ENCODE results near the gene LRMDA.

Gene LRMDA

GRCh38 chr10:75432176-75432575 is 752 bp downstream of the LRMDA start:
- H3K36me3 Mint-ChIP-seq (ENCODE audit: low read depth), result no peaks in the 10 kb centered on the region
- H3K4me3 Mint-ChIP-seq, result peak overlapping the region; percentile 86
- no peak for TF ChIP-seq CTCF (IDR thresholded peaks at IDR 0.05)
- DNase-seq, result no peak
- no peaks in the 10 kb centered on the region for H3K9me3 Mint-ChIP-seq
- no peak overlapping the region for H3K27ac Mint-ChIP-seq
- peaks cover 24% of the 10 kb centered on the region for H3K27me3 Mint-ChIP-seq (ENCODE audit: low read depth, poor library complexity)
- H3K4me1 Mint-ChIP-seq, result peaks cover 90% of the 10 kb centered on the region

- peak overlapping the region; percentile 86 for H3K4me3 Mint-ChIP-seq
- peaks cover 91% of the 10 kb centered on the region for H3K4me1 Mint-ChIP-seq
- H3K27ac Mint-ChIP-seq, result no peak overlapping the region
- no peaks in the 10 kb centered on the region for H3K9me3 Mint-ChIP-seq
- H3K36me3 Mint-ChIP-seq (ENCODE audit: low read depth), result no peaks in the 10 kb centered on the region
- no peak for DNase-seq
- TF ChIP-seq CTCF (IDR thresholded peaks at IDR 0.05), result no peak
- peaks cover 24% of the 10 kb centered on the region for H3K27me3 Mint-ChIP-seq (ENCODE audit: low read depth, poor library complexity)
Observed at GRCh38 chr10:75432763-75433162, 1.3 kb downstream of the LRMDA start.

- H3K4me3 Mint-ChIP-seq, result peak overlapping the region; percentile 86
- no peak for DNase-seq
- peaks cover 91% of the 10 kb centered on the region for H3K4me1 Mint-ChIP-seq
- H3K36me3 Mint-ChIP-seq (ENCODE audit: low read depth), result no peaks in the 10 kb centered on the region
- H3K27me3 Mint-ChIP-seq (ENCODE audit: low read depth, poor library complexity), result peaks cover 24% of the 10 kb centered on the region
- no peaks in the 10 kb centered on the region for H3K9me3 Mint-ChIP-seq
- no peak for TF ChIP-seq CTCF (IDR thresholded peaks at IDR 0.05)
- H3K27ac Mint-ChIP-seq, result no peak overlapping the region
Observed at GRCh38 chr10:75433216-75433615, 1.8 kb downstream of the LRMDA start.

GRCh38 chr10:75434291-75434690 is 2.9 kb downstream of the LRMDA start:
- Mint-ChIP-seq H3K27ac (no peak overlapping the region), H3K27me3 (ENCODE audit: low read depth, poor library complexity) (peaks cover 25% of the 10 kb centered on the region), H3K9me3 (no peaks in the 10 kb centered on the region), H3K36me3 (ENCODE audit: low read depth) (no peaks in the 10 kb centered on the region), H3K4me3 (no peak overlapping the region), H3K4me1 (peaks cover 88% of the 10 kb centered on the region)
- TF ChIP-seq CTCF (IDR thresholded peaks at IDR 0.05), result no peak
- no peak for DNase-seq

GRCh38 chr10:75435291-75435690 is 3.9 kb downstream of the LRMDA start:
- Mint-ChIP-seq H3K9me3 (peaks cover 5% of the 10 kb centered on the region), H3K27ac (no peak overlapping the region), H3K4me1 (peaks cover 88% of the 10 kb centered on the region), H3K4me3 (no peak overlapping the region), H3K27me3 (ENCODE audit: low read depth, poor library complexity) (peaks cover 34% of the 10 kb centered on the region), H3K36me3 (ENCODE audit: low read depth) (no peaks in the 10 kb centered on the region)
- no peak for DNase-seq
- no peak for TF ChIP-seq CTCF (IDR thresholded peaks at IDR 0.05)

GRCh38 chr10:75436896-75437295 is 5.5 kb downstream of the LRMDA start:
- peaks cover 35% of the 10 kb centered on the region for H3K27me3 Mint-ChIP-seq (ENCODE audit: low read depth, poor library complexity)
- no peak for DNase-seq
- TF ChIP-seq CTCF (IDR thresholded peaks at IDR 0.05), result no peak
- H3K36me3 Mint-ChIP-seq (ENCODE audit: low read depth), result peaks cover 3% of the 10 kb centered on the region
- peaks cover 88% of the 10 kb centered on the region for H3K4me1 Mint-ChIP-seq
- H3K4me3 Mint-ChIP-seq, result no peak overlapping the region
- no peak overlapping the region for H3K27ac Mint-ChIP-seq
- H3K9me3 Mint-ChIP-seq, result peaks cover 9% of the 10 kb centered on the region

Measured in nephron progenitor cell (in vitro differentiated cells).